Ovary (tissue), 9 donors: ENCODE results near the gene SLMAP. TPM values are rescaled to one million over a fixed set of nuclear protein-coding genes. Genes with fewer than 3 reads are reported as not detected.
A peak's percentile ranks its signal among the peaks of the same experiment; 100 is the strongest.

ENCODE experiments used
- DNase-seq, 5 donors: peaks; one replicate each; pipeline ENCODE4 v3.0.0-alpha.2; 2019 to 2020
- H3K27ac ChIP-seq, 2 donors: fragments of 200-600 bp; one replicate each; pipeline versions ENCODE4 v1.5.1 to v1.8.0; 2019 to 2022
- H3K27me3 ChIP-seq: fragments of 200-600 bp; one replicate; pipeline ENCODE4 v1.8.0; 2022
- H3K36me3 ChIP-seq: fragments of 200-600 bp; sonication (generic); one replicate; pipeline ENCODE4 v1.5.1; 2019
- H3K4me1 ChIP-seq: one replicate; pipeline ENCODE4 v1.8.1; 2013; ENCODE audit warnings: mild to moderate bottlenecking, moderate library complexity; ENCODE audit not compliant: insufficient read depth
- H3K4me3 ChIP-seq: fragments of 200-600 bp; sonication (generic); one replicate; pipeline ENCODE4 v1.5.1; 2017
- H3K9me3 ChIP-seq, 2 donors: fragments of 200-600 bp in 1 of 2; sonication (generic) in 1 of 2; one replicate each; pipeline versions ENCODE4 v1.5.1 to v1.8.1; 2013 to 2019; ENCODE audit warnings: mild to moderate bottlenecking in 1 of 2, moderate library complexity in 1 of 2
- EP300 ChIP-seq: sonication (generic); formaldehyde crosslinking; IDR thresholded peaks from one replicate; pipeline ENCODE4 v1.6.1; 2017; ENCODE audit warnings: antibody characterized with exemption
- POLR2A ChIP-seq: fragments of 450-650 bp; IDR thresholded peaks from one replicate; pipeline ENCODE4 v1.6.1; 2017; ENCODE audit warnings: antibody characterized with exemption, mild to moderate bottlenecking, moderate library complexity
- WGBS, 3 donors: extraction: QIAGEN DNeasy Blood & Tissue Kit in 1 of 3; methylation state at CpG; one replicate each; pipeline versions ENCODE4 v1.1.5 to v1.1.7; 2013 to 2017; 5-methylcytosine and 5-hydroxymethylcytosine counted together
- intact Hi-C, 4 donors: fragments of 100-400 bp; cut with DNase I; formaldehyde crosslinking; loops; one replicate each; pipeline versions ENCODE4 v1.11.0 to v1.15.1; 2022 to 2023
- polyA plus RNA-seq, 2 donors: library from polyadenylated mRNA; stranded (reverse); fragments of 200-250 nt in 1 of 2; fragments of 350-450 nt in 1 of 2; fragmentation: Illumina TruSeq in 1 of 2; extraction: RNeasy Lipid Tissue Mini Kit (QIAGEN cat#74804) in 1 of 2; gene quantifications; one replicate each; pipeline ENCODE4 v1.2.3, GENCODE V29; 2013 to 2014
- total RNA-seq, 7 donors: library from RNA; depleted of rRNA in 2 of 7; stranded (reverse); fragments of >200 nt in 2 of 7; fragmentation: NEBNext Ultra II Directional in 3 of 7; extraction: Animal tissue kit (Norgen Biotek cat#: 25700) in 3 of 7; gene quantifications; one replicate each; pipeline versions ENCODE4 v1.1.0 to v1.2.4, GENCODE V29; 2016 to 2023
- TF ChIP-seq, protein P1 (sequence below), 3 donors: fragments of 450-650 bp in 2 of 3; fragments of 200-600 bp in 1 of 3; IDR thresholded peaks; one replicate each; pipeline versions ENCODE4 v1.5.1 to v1.8.0; 2016 to 2022; ENCODE audit warnings: antibody characterized with exemption in 3 of 3, mild to moderate bottlenecking in 1 of 3
- donor health status: DM: no; HTN: no; CAD: no; lungs with moderate emphysema.
- donor health status: DM: no; HTN: no; CAD: no.
- donor health status: Bipolar disorder and iron deficiency.
- donor health status: DM: yes; HTN: yes; CAD: no.
- donor health status: DM: no; HTN: no; CAD: no.
- donor health status: DM: yes; HTN: yes; CAD: no.

The SLMAP gene
- total and polyA plus RNA-seq, 9 donors: 26.3 to 113 (median 73.8) TPM

DNA sequence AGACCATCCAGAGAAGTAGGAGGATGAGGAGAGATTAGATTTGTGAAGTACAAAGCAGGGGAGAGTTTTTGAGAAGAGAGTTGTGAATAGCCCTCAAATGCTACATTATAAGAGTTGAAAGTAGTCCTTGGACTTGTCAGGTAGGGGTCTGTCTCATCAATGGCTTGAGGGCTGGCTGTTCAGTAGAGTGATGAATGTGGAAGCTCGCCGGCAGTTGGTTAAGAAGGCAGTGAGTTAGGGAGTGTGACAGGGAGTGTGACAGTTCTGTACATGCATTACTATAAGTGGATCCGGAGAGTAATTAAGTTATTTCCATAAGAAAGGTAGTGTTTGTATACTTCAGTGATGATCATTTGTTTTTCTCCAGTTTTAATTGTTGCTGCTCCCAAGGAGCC is 32.5 kb downstream of the SLMAP start:
- intact Hi-C loops: no loop called here
- H3K27ac ChIP-seq: no peak overlapping the region
- WGBS, 3 donors: 77 to 84% (median 80%) methylated on average over 3 of the region's 3 CpGs

DNA sequence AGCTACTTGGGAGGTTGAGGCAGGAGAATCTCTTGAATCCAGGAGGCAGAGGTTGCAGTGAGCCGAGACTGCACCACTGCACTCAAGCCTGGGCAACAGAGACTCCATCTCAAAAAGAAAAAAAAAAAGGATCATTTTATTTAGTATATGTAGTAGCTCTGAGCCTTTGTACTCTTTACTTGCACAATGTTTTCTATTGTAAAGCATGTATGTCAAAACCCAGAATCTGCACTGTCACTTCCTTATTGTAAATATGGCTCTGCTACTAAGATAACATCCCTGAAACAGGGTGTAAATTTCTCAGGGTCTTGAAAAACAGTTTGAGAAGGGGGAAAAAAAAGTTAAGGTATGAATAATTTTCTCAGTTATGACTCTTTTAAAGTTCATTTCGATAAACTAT is 35.1 kb downstream of the SLMAP start:
- H3K27me3 ChIP-seq: no peaks in the 10 kb centered on the region
- WGBS, 3 donors: 80 to 83% (median 80%) methylated on average over 2 of the region's 2 CpGs
- intact Hi-C loops: no loop called here

More for the DNA sequence above, 32.5 kb downstream of the SLMAP start:
- TF ChIP-seq, protein P1, sequence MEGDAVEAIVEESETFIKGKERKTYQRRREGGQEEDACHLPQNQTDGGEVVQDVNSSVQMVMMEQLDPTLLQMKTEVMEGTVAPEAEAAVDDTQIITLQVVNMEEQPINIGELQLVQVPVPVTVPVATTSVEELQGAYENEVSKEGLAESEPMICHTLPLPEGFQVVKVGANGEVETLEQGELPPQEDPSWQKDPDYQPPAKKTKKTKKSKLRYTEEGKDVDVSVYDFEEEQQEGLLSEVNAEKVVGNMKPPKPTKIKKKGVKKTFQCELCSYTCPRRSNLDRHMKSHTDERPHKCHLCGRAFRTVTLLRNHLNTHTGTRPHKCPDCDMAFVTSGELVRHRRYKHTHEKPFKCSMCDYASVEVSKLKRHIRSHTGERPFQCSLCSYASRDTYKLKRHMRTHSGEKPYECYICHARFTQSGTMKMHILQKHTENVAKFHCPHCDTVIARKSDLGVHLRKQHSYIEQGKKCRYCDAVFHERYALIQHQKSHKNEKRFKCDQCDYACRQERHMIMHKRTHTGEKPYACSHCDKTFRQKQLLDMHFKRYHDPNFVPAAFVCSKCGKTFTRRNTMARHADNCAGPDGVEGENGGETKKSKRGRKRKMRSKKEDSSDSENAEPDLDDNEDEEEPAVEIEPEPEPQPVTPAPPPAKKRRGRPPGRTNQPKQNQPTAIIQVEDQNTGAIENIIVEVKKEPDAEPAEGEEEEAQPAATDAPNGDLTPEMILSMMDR (IDR thresholded peaks at IDR 0.05): no peak
- TF ChIP-seq POLR2A: no peak
- no peak for TF ChIP-seq EP300
- H3K36me3 ChIP-seq: no peaks in the 10 kb centered on the region
- H3K4me3 ChIP-seq: no peak overlapping the region
- peaks cover 7% of the 10 kb centered on the region for H3K4me1 ChIP-seq
- no peaks in the 10 kb centered on the region for H3K27me3 ChIP-seq
- H3K9me3 ChIP-seq: no peaks in the 10 kb centered on the region
- DNase-seq: no peak

DNA sequence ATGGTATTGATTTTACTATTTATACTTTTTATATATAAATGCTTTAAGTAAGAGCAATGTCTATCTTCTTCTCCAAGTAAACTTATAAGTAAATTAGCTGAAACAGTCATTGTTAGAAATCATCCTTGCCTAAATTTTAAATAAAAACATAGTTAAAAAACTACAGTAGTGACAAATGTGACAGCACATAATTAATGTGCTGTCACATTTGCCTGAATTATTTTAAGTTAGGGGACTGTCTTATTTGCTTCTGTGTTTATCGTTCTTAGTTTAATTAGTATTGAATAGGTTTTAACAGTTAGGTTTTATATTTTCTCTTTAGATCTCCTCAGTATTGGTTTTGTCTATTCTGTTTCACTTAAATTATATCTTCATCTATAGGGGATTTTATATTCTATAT is 36.1 kb downstream of the SLMAP start:
- H3K4me1 ChIP-seq: peaks cover 8% of the 10 kb centered on the region
- TF ChIP-seq EP300 (no peak), POLR2A (no peak)
- TF ChIP-seq, protein P1 (IDR thresholded peaks at IDR 0.05): no peak
- intact Hi-C loops: no loop called here
- no peak overlapping the region for H3K4me3 ChIP-seq
- no peak for DNase-seq
- no peaks in the 10 kb centered on the region for H3K36me3 ChIP-seq
- H3K27ac ChIP-seq: no peak overlapping the region
- WGBS, 3 donors: 91 to 96% (median 95%) methylated on average over 1 of the region's 1 CpG
- no peaks in the 10 kb centered on the region for H3K27me3 ChIP-seq
- no peaks in the 10 kb centered on the region for H3K9me3 ChIP-seq

More for the DNA sequence above, 35.1 kb downstream of the SLMAP start:
- TF ChIP-seq EP300 (no peak), POLR2A (no peak)
- TF ChIP-seq, protein P1 (IDR thresholded peaks at IDR 0.05): no peak
- Histone ChIP-seq H3K9me3 (no peaks in the 10 kb centered on the region), H3K36me3 (no peaks in the 10 kb centered on the region), H3K27ac (no peak overlapping the region), H3K4me3 (no peak overlapping the region), H3K4me1 (peaks cover 7% of the 10 kb centered on the region)
- no peak for DNase-seq

DNA sequence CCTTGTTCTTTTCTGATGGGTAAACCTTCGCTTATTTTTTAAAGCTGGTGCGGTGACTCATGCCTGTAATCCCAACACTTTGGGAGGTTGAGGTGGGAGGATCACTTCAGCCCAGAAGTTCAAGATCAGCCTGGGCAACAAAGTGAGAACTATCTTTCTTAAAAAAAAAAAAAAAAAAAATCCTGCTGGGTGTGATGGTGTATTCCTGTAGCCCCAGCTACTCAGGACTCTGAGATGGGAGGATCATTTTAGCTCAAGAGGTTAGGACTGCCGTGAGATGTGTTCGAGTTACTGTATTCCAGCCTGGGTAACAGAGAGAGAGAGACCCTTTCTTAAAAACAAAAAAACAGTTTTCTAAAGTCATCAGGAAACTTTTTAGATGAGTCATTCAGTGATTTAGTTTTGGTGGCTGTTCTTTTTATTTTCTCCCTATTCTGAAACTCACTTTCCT is 37.7 kb downstream of the SLMAP start:
- TF ChIP-seq EP300: no peak
- TF ChIP-seq, protein P1 (IDR thresholded peaks at IDR 0.05): no peak
- no peak for TF ChIP-seq POLR2A
- no peaks in the 10 kb centered on the region for H3K9me3 ChIP-seq
- WGBS, 3 donors: 27 to 35% (median 32%) methylated on average over 4 of the region's 4 CpGs
- H3K4me3 ChIP-seq: no peak overlapping the region
- intact Hi-C loops: no loop called here
- H3K27ac ChIP-seq: peak overlapping the region; percentile 45 to 50
- no peaks in the 10 kb centered on the region for H3K36me3 ChIP-seq
- H3K4me1 ChIP-seq: peaks cover 2% of the 10 kb centered on the region
- DNase-seq: peak in 2 of 5 donors; percentile 37 to 39
- no peaks in the 10 kb centered on the region for H3K27me3 ChIP-seq
